Measurements from ENCODE around the gene SERPINB3.
"Not testable (repeated sequence)": the region's sequence is repeated elsewhere in the genome, so short reads cannot be mapped to it uniquely, and the experiment has no call there.

DNA sequence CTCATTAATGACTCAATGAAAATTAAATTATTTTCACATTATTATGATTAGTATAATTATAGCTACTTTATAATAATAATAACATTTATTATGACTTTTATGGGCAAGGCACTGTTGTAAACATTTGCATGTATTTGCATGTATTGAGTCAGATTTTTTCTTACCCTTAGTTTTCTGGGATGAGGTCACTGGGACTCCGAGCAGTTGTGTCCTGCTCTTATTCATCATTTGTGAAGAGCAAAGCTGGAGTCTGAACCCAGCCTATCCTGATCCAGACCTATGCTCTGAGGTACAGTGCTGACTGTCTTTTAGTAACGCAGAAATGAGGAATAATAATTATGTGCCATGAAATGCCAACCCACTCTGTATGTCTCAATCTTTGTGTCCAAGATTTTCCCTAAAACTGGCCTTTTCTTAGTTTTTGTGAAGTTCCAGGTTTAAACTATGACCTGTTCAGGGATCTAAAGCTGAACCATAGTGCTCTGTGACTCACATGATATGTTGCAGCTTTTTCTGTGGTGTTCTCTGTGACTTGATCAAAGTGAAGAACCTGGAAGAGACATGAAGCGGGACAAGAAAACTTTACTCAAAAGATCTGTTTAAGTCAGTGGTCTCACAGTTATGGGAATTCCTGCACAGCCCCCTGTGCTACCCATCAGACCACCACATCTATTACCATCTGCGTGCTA lies 18.9 kb downstream of the SERPINB3 start:
- TF ChIP-seq CTCF, POLR2A (IDR thresholded peaks at IDR 0.05): not testable (repeated sequence)
